Fibroblast of lung (primary cell): ENCODE data around the gene SPOCK1. TPM values are rescaled to one million over a fixed set of nuclear protein-coding genes. Genes with fewer than 3 reads are reported as not detected.

Experiments used
- DNase-seq, 2 donors: peaks; one replicate each; pipeline versions ENCODE4 v3.0.0 to v3.0.0-alpha.2; 2010; ENCODE audit warnings: low read depth in 2 of 2
- H2AFZ ChIP-seq: 2 replicates; pipeline ENCODE4 v1.5.1; 2012; ENCODE audit warnings: low read length, control low read depth, inconsistent platforms
- H3K27ac ChIP-seq: 2 replicates; pipeline ENCODE4 v1.5.1; 2011; ENCODE audit warnings: low read length, control low read depth; ENCODE audit not compliant: insufficient read depth
- H3K27me3 ChIP-seq: 2 replicates; pipeline ENCODE4 v1.5.1; 2011; ENCODE audit warnings: mild to moderate bottlenecking, low read length; ENCODE audit not compliant: control insufficient read depth, insufficient read depth
- H3K36me3 ChIP-seq: 2 replicates; pipeline ENCODE4 v1.5.1; 2011; ENCODE audit warnings: low read length; ENCODE audit not compliant: control insufficient read depth, insufficient read depth
- H3K4me1 ChIP-seq: 2 replicates; pipeline ENCODE4 v1.5.1; 2011; ENCODE audit warnings: low read length; ENCODE audit not compliant: control insufficient read depth, insufficient read depth; ENCODE audit errors: extremely low read depth
- H3K4me2 ChIP-seq: 2 replicates; pipeline ENCODE4 v1.5.1; 2011; ENCODE audit warnings: low read length, control low read depth; ENCODE audit not compliant: insufficient read depth; ENCODE audit errors: extremely low read depth
- H3K4me3 ChIP-seq, 4 experiments: fragments of 200-600 bp in 1 of 4; sonication (generic) in 1 of 4; replicated peaks in 1 of 4; 2 replicates each; pipeline ENCODE4 v1.5.1; 2011 to 2016; ENCODE audit warnings: low read length in 4 of 4, low read depth in 3 of 4, mild to moderate bottlenecking in 3 of 4, control low read depth in 2 of 4, inconsistent platforms in 1 of 4, mixed read lengths in 1 of 4; ENCODE audit not compliant: insufficient read depth in 1 of 4; ENCODE audit errors: control extremely low read depth in 1 of 4
- H3K79me2 ChIP-seq: 2 replicates; pipeline ENCODE4 v1.5.1; 2012; ENCODE audit warnings: mild to moderate bottlenecking, low read length, inconsistent platforms; ENCODE audit not compliant: control insufficient read depth, insufficient read depth
- H3K9ac ChIP-seq: 2 replicates; pipeline ENCODE4 v1.5.1; 2011; ENCODE audit warnings: mild to moderate bottlenecking, low read length, control low read depth; ENCODE audit not compliant: insufficient read depth
- H3K9me3 ChIP-seq: 2 replicates; pipeline ENCODE4 v1.5.1; 2012; ENCODE audit warnings: low read depth, low read length; ENCODE audit not compliant: control insufficient read depth, insufficient read depth
- H4K20me1 ChIP-seq: 2 replicates; pipeline ENCODE4 v1.5.1; 2011; ENCODE audit warnings: low read length; ENCODE audit not compliant: control insufficient read depth, insufficient read depth; ENCODE audit errors: extremely low read depth
- EZH2 ChIP-seq: IDR thresholded peaks from 2 replicates; pipeline ENCODE4 v1.5.1; 2012; ENCODE audit warnings: low read length, control low read depth, mild to moderate bottlenecking; ENCODE audit errors: missing control alignments
- polyA plus RNA-seq, 2 donors: library from polyadenylated mRNA; depleted of rRNA in 1 of 2; stranded (reverse) in 1 of 2; unstranded in 1 of 2; fragments of >200 nt; gene quantifications; 2 replicates each; pipeline ENCODE4 v1.2.1, GENCODE V29; 2011 to 2012; ENCODE audit warnings: missing spikeins in 1 of 2
- total RNA-seq: library from RNA; depleted of rRNA; stranded (reverse); fragments of >200 nt; gene quantifications from 2 replicates; pipeline ENCODE4 v1.2.1, GENCODE V29; 2014
- TF ChIP-seq, protein P1 (sequence below), 2 donors: IDR thresholded peaks in 1 of 2; conservative IDR thresholded peaks in 1 of 2; 1 replicate in 1 of 2; 2 replicates in 1 of 2; pipeline ENCODE4 v1.5.1; 2011 to 2012; ENCODE audit warnings: low read length in 2 of 2, control low read depth in 1 of 2, inconsistent platforms in 1 of 2, low read depth in 1 of 2, mild to moderate bottlenecking in 1 of 2

Gene SPOCK1
- total and polyA plus RNA-seq, 2 donors (not counting 1 experiment from before 2014, with no cell fraction given) = 11.1 to 34.9 TPM

DNA sequence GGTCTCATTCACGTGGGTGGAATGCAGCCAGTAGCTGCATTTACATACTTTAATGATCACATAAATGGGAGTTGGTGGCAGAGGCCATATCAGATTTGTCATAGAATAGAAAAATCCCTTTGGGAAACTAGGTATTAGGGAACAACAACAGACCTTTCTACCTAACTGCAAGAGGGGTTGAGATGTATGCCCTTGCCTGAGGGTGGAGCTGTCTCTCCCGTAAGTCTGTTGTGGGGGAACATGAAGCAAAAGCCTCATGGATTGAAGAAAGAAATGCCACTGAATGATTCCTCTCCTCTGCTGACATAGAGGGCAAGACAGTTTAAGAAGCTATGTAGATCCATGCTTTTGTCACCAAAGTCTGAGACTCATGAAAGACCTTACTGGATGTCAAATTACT is 461.3 kb downstream of the SPOCK1 start:
- TF ChIP-seq, protein P1, sequence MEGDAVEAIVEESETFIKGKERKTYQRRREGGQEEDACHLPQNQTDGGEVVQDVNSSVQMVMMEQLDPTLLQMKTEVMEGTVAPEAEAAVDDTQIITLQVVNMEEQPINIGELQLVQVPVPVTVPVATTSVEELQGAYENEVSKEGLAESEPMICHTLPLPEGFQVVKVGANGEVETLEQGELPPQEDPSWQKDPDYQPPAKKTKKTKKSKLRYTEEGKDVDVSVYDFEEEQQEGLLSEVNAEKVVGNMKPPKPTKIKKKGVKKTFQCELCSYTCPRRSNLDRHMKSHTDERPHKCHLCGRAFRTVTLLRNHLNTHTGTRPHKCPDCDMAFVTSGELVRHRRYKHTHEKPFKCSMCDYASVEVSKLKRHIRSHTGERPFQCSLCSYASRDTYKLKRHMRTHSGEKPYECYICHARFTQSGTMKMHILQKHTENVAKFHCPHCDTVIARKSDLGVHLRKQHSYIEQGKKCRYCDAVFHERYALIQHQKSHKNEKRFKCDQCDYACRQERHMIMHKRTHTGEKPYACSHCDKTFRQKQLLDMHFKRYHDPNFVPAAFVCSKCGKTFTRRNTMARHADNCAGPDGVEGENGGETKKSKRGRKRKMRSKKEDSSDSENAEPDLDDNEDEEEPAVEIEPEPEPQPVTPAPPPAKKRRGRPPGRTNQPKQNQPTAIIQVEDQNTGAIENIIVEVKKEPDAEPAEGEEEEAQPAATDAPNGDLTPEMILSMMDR (conservative IDR thresholded peaks at IDR 0.05 in 1 of 2, IDR thresholded peaks at IDR 0.05 in 1 of 2; ENCODE audit: low read depth in 1 of 2, low read length in 2 of 2) = no peak
- TF ChIP-seq EZH2 = no peak
- Histone ChIP-seq H3K9me3 (no peaks in the 10 kb centered on the region), H2AFZ (no peak overlapping the region), H3K27ac (no peak overlapping the region), H3K9ac (no peak overlapping the region), H3K4me2 (no peak overlapping the region), H3K4me3 (no peak overlapping the region), H3K27me3 (no peaks in the 10 kb centered on the region), H3K79me2 (no peaks in the 10 kb centered on the region), H3K36me3 (no peaks in the 10 kb centered on the region), H3K4me1 (no peaks in the 10 kb centered on the region), H4K20me1 (no peaks in the 10 kb centered on the region)
- no peak for DNase-seq

DNA sequence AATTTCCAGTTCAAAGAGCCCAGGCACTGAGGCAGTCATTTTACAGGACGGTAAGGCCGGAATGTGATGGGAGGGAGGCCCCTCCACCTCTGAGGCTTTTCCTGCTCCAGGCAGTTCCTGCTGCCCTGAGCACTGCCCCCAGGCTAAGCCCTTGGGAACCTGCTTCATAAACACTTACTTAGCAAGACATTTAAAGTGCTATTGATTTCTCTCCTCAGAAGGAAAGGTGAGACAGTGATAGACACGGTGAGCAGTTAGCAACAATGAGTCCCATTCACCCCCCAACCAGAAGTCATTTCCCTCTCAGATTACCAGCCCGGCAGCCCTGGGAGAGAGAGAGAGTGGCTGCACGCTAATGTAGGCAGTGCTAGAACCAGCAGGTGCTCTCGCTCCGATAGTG is 462.5 kb downstream of the SPOCK1 start:
- Histone ChIP-seq H3K9ac (no peak overlapping the region), H4K20me1 (no peaks in the 10 kb centered on the region), H3K36me3 (no peaks in the 10 kb centered on the region), H3K4me3 (no peak overlapping the region), H3K27ac (no peak overlapping the region), H2AFZ (no peak overlapping the region), H3K79me2 (no peaks in the 10 kb centered on the region), H3K27me3 (no peaks in the 10 kb centered on the region), H3K4me1 (no peaks in the 10 kb centered on the region), H3K4me2 (no peak overlapping the region), H3K9me3 (no peaks in the 10 kb centered on the region)
- TF ChIP-seq, protein P1 (conservative IDR thresholded peaks at IDR 0.05 in 1 of 2, IDR thresholded peaks at IDR 0.05 in 1 of 2; ENCODE audit: low read depth in 1 of 2, low read length in 2 of 2) = no peak
- TF ChIP-seq EZH2 = no peak
- DNase-seq = no peak

DNA sequence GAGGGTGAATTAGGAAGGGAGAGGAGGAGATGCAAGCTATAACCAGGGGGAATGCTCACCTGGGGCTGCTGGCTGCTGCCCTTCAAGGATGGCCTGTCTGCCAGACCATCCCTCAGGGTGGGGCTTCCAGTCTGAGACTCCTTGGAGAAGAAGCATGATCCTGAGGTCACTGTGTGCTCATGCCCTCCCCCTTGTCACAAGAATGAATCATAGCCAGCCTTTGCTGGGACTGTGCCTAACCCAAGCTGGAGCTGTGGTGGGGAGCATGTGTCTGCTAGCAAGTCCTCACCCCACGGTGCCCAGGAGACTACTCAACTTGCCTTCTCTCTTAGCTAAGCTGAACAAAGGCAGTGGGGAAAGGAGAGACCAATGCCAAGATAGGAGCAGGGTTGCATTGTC is 463.6 kb downstream of the SPOCK1 start:
- no peaks in the 10 kb centered on the region for H3K79me2 ChIP-seq
- H3K27ac ChIP-seq = no peak overlapping the region
- H3K9ac ChIP-seq = no peak overlapping the region
- H4K20me1 ChIP-seq = no peaks in the 10 kb centered on the region
- H3K36me3 ChIP-seq = no peaks in the 10 kb centered on the region
- H3K9me3 ChIP-seq = no peaks in the 10 kb centered on the region
- no peak overlapping the region for H2AFZ ChIP-seq
- H3K27me3 ChIP-seq = no peaks in the 10 kb centered on the region
- no peak overlapping the region for H3K4me3 ChIP-seq
- no peaks in the 10 kb centered on the region for H3K4me1 ChIP-seq
- DNase-seq = peak in 1 of 2 donors; percentile 21
- TF ChIP-seq, protein P1 (conservative IDR thresholded peaks at IDR 0.05 in 1 of 2, IDR thresholded peaks at IDR 0.05 in 1 of 2; ENCODE audit: low read depth in 1 of 2, low read length in 2 of 2) = no peak
- no peak for TF ChIP-seq EZH2
- no peak overlapping the region for H3K4me2 ChIP-seq
